Osteoblast (primary cell): ENCODE measurements around the gene MEI4. TPM values are rescaled to one million over a fixed set of nuclear protein-coding genes. Genes with fewer than 3 reads are reported as not detected.

Experiments
- DNase-seq: peaks from one replicate; pipeline ENCODE4 v3.0.0; 2011; ENCODE audit warnings: low spot score, mixed read lengths; ENCODE audit not compliant: insufficient read length; ENCODE audit errors: missing footprints
- H2AFZ ChIP-seq: 2 replicates; pipeline ENCODE4 v1.6.0; 2011; ENCODE audit warnings: mild to moderate bottlenecking, low read length
- H3K27ac ChIP-seq: 2 replicates; pipeline ENCODE4 v1.5.1; 2011; ENCODE audit warnings: mild to moderate bottlenecking, low read depth, low read length, moderate library complexity
- H3K27me3 ChIP-seq: 2 replicates; pipeline ENCODE4 v1.6.0; 2012; ENCODE audit warnings: mild to moderate bottlenecking, control low read depth, inconsistent platforms, low read length, moderate library complexity; ENCODE audit not compliant: insufficient read depth
- H3K36me3 ChIP-seq: 2 replicates; pipeline ENCODE4 v1.5.1; 2011; ENCODE audit warnings: mild to moderate bottlenecking, low read length, control low read depth, moderate library complexity; ENCODE audit not compliant: insufficient read depth
- H3K4me1 ChIP-seq: 2 replicates; pipeline ENCODE4 v1.5.1; 2011; ENCODE audit warnings: mild to moderate bottlenecking, low read length, control low read depth, moderate library complexity; ENCODE audit not compliant: insufficient read depth
- H3K4me2 ChIP-seq: 2 replicates; pipeline ENCODE4 v1.6.0; 2011; ENCODE audit warnings: mild to moderate bottlenecking, low read length; ENCODE audit not compliant: insufficient read depth
- H3K4me3 ChIP-seq: fragments of 200-600 bp; sonication (generic); 3 replicates; pipeline ENCODE4 v1.5.1; 2012; ENCODE audit warnings: mild to moderate bottlenecking, low read length, inconsistent platforms; ENCODE audit not compliant: insufficient read depth
- H3K79me2 ChIP-seq: 2 replicates; pipeline ENCODE4 v1.6.0; 2012; ENCODE audit warnings: mild to moderate bottlenecking, low read length, control low read depth, inconsistent platforms; ENCODE audit not compliant: insufficient read depth
- H3K9me3 ChIP-seq: 2 replicates; pipeline ENCODE4 v1.5.1; 2011; ENCODE audit warnings: low read depth, low read length, control low read depth
- H4K20me1 ChIP-seq: 2 replicates; pipeline ENCODE4 v1.6.0; 2012; ENCODE audit warnings: mild to moderate bottlenecking, low read length, control low read depth; ENCODE audit not compliant: insufficient read depth
- CTCF ChIP-seq: IDR thresholded peaks from 2 replicates; pipeline ENCODE4 v1.5.1; 2011; ENCODE audit warnings: mild to moderate bottlenecking, low read depth, low read length, moderate library complexity; ENCODE audit errors: extremely low read depth
- total RNA-seq: library from RNA; depleted of rRNA; stranded (reverse); fragments of >200 nt; gene quantifications from 2 replicates; pipeline ENCODE4 v1.2.3, GENCODE V29; 2012

The MEI4 gene
- total RNA-seq, 1 donor = not detected

DNA sequence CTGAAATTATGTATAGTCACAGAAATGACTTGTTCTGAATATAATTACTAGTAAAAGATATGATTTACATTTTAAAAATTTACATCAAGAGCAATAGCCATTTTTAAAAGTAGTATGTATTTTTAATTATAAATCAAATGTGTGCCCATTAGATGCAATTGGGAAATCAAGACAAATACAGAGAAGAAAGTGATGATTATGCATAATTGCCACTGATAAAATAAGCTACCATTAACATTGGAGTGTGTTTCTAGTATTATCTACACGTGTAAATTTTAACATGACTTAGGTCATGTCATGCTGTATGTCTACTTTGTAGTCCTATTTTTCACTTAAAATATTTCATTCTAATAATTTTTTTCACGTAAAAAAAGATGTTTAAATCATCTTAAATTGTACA lies 22.8 kb upstream of the MEI4 start:
- no peak for TF ChIP-seq CTCF
- Histone ChIP-seq H3K79me2 (no peaks in the 10 kb centered on the region), H3K27ac (no peak overlapping the region), H3K36me3 (no peaks in the 10 kb centered on the region), H3K27me3 (no peaks in the 10 kb centered on the region), H3K4me3 (no peak overlapping the region), H3K4me1 (no peaks in the 10 kb centered on the region), H3K4me2 (no peak overlapping the region), H4K20me1 (no peaks in the 10 kb centered on the region), H2AFZ (no peak overlapping the region), H3K9me3 (no peaks in the 10 kb centered on the region)
- no peak for DNase-seq

- DNase-seq = no peak
- Histone ChIP-seq H3K79me2 (no peaks in the 10 kb centered on the region), H3K4me1 (no peaks in the 10 kb centered on the region), H2AFZ (no peak overlapping the region), H3K9me3 (no peaks in the 10 kb centered on the region), H3K4me3 (no peak overlapping the region), H4K20me1 (no peaks in the 10 kb centered on the region), H3K4me2 (no peak overlapping the region), H3K36me3 (no peaks in the 10 kb centered on the region), H3K27me3 (no peaks in the 10 kb centered on the region), H3K27ac (no peak overlapping the region)
- TF ChIP-seq CTCF = no peak
These were observed 19.4 kb upstream of the MEI4 start for GRCh38 chr6:77633471-77633870.

DNA sequence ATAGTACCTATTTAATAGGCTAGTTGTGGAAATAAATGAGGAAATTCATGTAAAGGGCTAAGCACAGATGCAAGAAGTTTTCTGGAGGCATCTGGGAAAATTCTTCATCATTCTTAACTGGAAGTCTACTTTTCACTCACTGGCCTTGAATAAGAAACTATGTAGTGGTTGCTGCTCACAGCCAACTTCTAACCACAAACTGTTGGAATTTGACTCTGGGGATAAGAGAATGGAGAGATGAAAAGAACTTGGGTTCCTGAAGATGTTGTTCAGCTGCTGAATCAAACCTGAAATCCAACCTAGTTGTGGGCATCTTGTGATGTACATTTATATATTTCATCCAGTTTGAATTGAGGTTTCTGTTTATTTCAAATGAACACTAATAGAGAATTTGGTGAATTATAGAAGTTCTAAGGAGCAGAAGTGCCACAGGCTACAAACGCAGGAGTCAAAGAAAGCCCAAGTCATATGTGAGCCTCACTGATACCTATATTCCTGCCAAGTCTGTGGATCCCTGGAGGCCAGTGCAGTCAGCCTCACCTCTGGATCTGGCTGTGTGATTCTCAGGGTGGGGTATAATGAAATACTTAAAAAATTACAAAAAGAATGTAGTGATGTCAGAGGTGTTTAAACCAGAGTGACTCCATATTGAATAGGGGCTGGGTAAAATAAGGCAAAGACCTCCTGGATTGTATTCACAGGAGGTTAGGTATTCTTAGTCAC lies 18.7 kb upstream of the MEI4 start:
- Histone ChIP-seq H3K27me3 (no peaks in the 10 kb centered on the region), H2AFZ (no peak overlapping the region), H4K20me1 (no peaks in the 10 kb centered on the region), H3K9me3 (no peaks in the 10 kb centered on the region), H3K27ac (no peak overlapping the region), H3K4me1 (no peaks in the 10 kb centered on the region), H3K4me2 (no peak overlapping the region), H3K36me3 (no peaks in the 10 kb centered on the region), H3K4me3 (no peak overlapping the region), H3K79me2 (no peaks in the 10 kb centered on the region)
- DNase-seq = no peak
- no peak for TF ChIP-seq CTCF

DNA sequence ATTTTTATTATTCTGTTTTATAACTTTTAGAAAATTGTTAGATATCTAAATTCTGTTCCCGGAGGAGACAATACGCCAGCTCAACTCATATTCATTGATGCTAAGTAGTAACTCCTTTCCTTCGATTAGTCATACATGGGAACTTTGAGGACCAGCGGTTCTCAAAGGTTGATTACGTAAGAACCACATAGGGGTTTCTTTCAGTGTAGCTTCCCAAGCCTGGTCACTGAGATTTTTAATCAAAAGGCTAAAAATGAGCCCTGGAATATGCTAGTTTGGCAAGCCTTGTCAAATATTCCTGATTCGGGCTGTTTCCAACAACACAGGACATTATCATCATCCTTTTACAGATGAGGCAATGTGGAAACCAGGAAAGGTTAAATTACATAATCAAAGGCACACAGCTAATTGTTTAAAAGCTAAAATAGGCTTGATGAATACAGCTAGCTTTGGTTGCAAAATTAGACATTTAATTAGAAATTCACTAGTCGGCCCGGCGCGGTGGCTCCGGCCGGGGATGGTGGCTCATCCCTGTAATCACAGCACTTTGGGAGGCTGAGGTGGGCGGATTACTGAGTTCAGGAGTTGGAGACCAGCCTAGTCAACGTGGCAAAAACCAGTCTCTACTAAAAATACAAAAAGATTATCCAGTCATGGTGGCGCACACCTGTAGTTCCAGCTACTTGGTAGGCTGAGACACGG lies 14.6 kb upstream of the MEI4 start:
- Histone ChIP-seq H3K4me3 (no peak overlapping the region), H3K27ac (no peak overlapping the region), H3K4me2 (no peak overlapping the region), H3K4me1 (no peaks in the 10 kb centered on the region), H3K36me3 (no peaks in the 10 kb centered on the region), H4K20me1 (no peaks in the 10 kb centered on the region), H3K79me2 (no peaks in the 10 kb centered on the region), H2AFZ (no peak overlapping the region), H3K9me3 (no peaks in the 10 kb centered on the region), H3K27me3 (no peaks in the 10 kb centered on the region)
- TF ChIP-seq CTCF = no peak
- DNase-seq = no peak
